Prostate gland (tissue), 2 donors: ENCODE data around the gene RUNX2.

Experiments used
- CTCF ChIP-seq, 4 experiments: fragments of 200-600 bp in 2 of 4; fragments of 450-650 bp in 2 of 4; sonication (generic) in 2 of 4; IDR thresholded peaks; 1 replicate in 3 of 4; 2 replicates in 1 of 4; pipeline ENCODE4 v1.5.1; 2016 to 2019; ENCODE audit warnings: antibody characterized with exemption in 4 of 4, mild to moderate bottlenecking in 2 of 4, moderate library complexity in 2 of 4
- POLR2AphosphoS5 ChIP-seq: sonication (generic); formaldehyde crosslinking; IDR thresholded peaks from one replicate; pipeline ENCODE4 v1.6.1; 2017; ENCODE audit warnings: antibody characterized with exemption

- TF ChIP-seq CTCF (IDR thresholded peaks at IDR 0.05): no peak
- TF ChIP-seq POLR2AphosphoS5: no peak
Observed at GRCh38 chr6:45630801-45631200, 302.7 kb downstream of the RUNX2 start.
